BLaER1 (cell line): ENCODE data around the gene RNPC3.

Experiments used
- H3K27ac ChIP-seq: shearing (Covaris generic); formaldehyde crosslinking; 2 replicates; pipeline ENCODE4 v1.8.1; 2022
- H3K27me3 ChIP-seq: shearing (Covaris generic); formaldehyde crosslinking; 2 replicates; pipeline ENCODE4 v1.8.1; 2022
- H3K36me3 ChIP-seq: shearing (Covaris generic); formaldehyde crosslinking; 2 replicates; pipeline ENCODE4 v1.8.1; 2022
- H3K4me1 ChIP-seq: shearing (Covaris generic); formaldehyde crosslinking; 2 replicates; pipeline ENCODE4 v1.8.1; 2022
- H3K4me2 ChIP-seq: shearing (Covaris generic); formaldehyde crosslinking; 2 replicates; pipeline ENCODE4 v1.8.1; 2022
- H3K4me3 ChIP-seq: shearing (Covaris generic); formaldehyde crosslinking; 2 replicates; pipeline ENCODE4 v1.8.1; 2022
- H3K9ac ChIP-seq: shearing (Covaris generic); formaldehyde crosslinking; 2 replicates; pipeline ENCODE4 v1.8.1; 2022
- H3K9me3 ChIP-seq: shearing (Covaris generic); formaldehyde crosslinking; 2 replicates; pipeline ENCODE4 v1.8.1; 2022
- H4K20me1 ChIP-seq: shearing (Covaris generic); formaldehyde crosslinking; 2 replicates; pipeline ENCODE4 v1.8.1; 2022
- Cebpa-rat ChIP-seq: shearing (Covaris generic); IDR thresholded peaks from 2 replicates; pipeline ENCODE4 v1.8.1; 2022

RNPC3 gene, protein sequence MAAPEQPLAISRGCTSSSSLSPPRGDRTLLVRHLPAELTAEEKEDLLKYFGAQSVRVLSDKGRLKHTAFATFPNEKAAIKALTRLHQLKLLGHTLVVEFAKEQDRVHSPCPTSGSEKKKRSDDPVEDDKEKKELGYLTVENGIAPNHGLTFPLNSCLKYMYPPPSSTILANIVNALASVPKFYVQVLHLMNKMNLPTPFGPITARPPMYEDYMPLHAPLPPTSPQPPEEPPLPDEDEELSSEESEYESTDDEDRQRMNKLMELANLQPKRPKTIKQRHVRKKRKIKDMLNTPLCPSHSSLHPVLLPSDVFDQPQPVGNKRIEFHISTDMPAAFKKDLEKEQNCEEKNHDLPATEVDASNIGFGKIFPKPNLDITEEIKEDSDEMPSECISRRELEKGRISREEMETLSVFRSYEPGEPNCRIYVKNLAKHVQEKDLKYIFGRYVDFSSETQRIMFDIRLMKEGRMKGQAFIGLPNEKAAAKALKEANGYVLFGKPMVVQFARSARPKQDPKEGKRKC

DNA sequence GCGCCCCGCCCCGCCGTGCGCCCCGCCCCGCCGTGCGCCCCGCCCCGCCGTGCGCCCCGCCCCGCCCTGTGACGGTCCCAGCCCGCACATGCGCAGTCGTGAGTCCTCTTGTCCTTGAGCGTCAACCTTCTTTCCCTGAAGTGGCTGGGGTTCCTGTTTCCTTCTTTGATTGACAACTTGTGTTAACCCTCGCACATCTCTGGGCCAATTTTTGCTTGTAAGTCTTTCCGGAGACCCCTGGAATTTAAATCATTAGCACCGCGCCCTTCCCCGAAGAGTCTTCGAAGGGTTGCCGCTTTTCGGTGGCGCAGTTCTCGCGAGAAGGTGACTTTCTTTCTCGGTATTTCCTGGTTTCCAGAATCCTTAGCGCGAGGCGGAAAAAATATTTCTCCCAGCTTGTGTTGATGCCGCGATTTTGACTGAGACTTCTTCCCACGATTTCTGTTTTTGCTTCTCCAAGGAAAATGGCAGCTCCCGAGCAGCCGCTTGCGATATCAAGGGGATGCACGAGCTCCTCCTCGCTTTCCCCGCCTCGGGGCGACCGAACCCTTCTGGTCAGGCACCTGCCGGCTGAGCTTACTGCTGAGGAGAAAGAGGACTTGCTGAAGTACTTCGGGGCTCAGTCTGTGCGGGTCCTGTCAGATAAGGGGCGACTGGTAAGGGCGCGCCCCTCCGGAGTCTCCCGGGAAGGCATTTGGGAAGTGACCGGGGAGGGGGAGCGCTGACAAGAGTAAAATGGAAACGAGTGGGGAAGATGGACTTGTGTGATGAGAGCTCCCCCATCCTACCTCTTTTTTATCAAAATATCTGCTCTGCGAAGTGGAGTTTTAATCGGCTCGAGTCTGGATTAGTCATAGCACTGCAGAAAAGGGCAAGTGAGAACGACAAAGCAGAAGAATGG lies at the start of gene RNPC3:
RNPC3 (plus strand) TSS at position 93 of the 901 bp plus-strand sequence; CDS start at position 465, 372 bp downstream.
- no peaks in the 10 kb centered on the region for H3K9me3 ChIP-seq
- peak within 1 kb of the TSS; percentile 94 for H3K9ac ChIP-seq
- peaks cover 28% of the 10 kb centered on the region for H3K4me1 ChIP-seq
- H3K27me3 ChIP-seq, result no peaks in the 10 kb centered on the region
- peak within 1 kb of the TSS; percentile 97 for H3K4me3 ChIP-seq
- peak within 1 kb of the TSS; percentile 84 for H3K4me2 ChIP-seq
- peak within 1 kb of the TSS; percentile 89 for H3K27ac ChIP-seq
- TF ChIP-seq Cebpa-rat, result no peak
- peaks cover 28% of the 10 kb centered on the region for H3K36me3 ChIP-seq
- peaks cover 42% of the 10 kb centered on the region for H4K20me1 ChIP-seq

DNA sequence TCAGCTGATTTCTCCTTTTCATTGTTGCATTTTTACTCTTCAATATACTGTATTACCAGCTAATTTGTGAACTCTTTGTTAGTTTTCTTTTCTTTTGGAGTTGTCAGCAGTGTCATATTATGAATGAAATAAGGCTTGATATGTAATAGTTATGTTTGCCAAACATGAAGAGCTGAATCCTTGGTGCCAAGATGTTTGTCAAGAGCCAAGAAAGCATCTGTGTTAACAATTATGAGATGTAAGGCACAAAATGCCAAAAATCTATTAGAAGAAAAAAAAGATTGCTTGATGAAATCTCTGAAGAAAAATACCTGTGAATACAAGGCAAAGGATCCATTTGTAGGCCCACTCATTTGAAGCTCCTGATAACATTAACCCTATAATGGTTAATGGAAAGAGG lies 48.4 kb upstream of the RNPC3 start:
- Histone ChIP-seq H3K9ac (no peak overlapping the region), H3K36me3 (no peaks in the 10 kb centered on the region), H3K4me2 (no peak overlapping the region), H3K27ac (no peak overlapping the region), H4K20me1 (no peaks in the 10 kb centered on the region), H3K4me3 (no peak overlapping the region), H3K4me1 (no peaks in the 10 kb centered on the region), H3K27me3 (no peaks in the 10 kb centered on the region), H3K9me3 (no peaks in the 10 kb centered on the region)
- TF ChIP-seq Cebpa-rat, result no peak

DNA sequence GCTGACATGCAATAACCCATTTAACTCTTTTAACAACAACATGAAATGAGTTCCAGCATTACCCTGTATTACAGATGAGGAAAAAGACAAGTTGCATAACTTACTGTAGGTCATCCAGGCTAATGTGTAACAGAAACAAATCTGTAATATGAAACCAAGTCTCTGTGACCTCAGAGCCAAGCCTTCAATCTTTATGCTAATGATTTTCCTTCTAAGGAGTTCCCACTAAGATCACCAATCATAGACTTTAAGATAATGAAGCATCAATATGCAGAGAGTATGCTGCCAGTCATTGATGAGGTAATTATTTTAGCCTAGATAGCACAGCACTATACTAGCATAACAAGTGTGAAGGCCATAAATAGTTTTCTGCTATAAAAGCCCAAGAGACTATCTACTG lies 35.6 kb upstream of the RNPC3 start:
- Histone ChIP-seq H3K36me3 (no peaks in the 10 kb centered on the region), H3K4me2 (no peak overlapping the region), H4K20me1 (no peaks in the 10 kb centered on the region), H3K4me3 (no peak overlapping the region), H3K9me3 (no peaks in the 10 kb centered on the region), H3K4me1 (no peaks in the 10 kb centered on the region), H3K9ac (no peak overlapping the region), H3K27ac (no peak overlapping the region), H3K27me3 (no peaks in the 10 kb centered on the region)
- no peak for TF ChIP-seq Cebpa-rat

DNA sequence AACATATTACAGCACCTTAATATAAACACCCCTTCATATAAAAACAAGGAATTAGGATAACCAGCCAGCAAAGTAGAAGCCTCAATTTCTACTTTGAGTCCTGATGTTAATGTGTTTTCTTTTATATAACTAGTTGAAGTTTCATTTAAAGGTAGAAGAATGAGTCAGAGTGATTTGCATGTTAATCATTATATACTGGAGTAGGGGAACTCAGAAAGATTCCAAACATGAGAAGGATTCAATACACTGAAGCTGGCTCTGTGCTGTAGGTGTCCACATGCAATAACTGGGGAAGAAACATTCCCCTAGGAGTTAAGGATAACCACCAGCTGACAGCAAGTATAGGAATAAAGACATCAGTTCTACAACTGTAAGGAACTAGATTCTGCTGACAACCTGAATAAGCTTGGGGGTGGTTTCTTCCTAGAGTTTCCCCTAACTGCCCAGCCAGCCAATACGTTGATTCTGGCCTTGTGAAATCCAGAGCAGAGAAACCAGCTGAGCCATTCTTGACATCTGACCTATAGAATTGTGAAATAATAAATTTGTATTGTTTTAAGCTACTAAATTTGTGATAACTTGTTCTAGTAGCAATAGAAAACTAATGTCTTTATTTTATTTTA lies 33.4 kb upstream of the RNPC3 start:
- Histone ChIP-seq H3K4me2 (no peak overlapping the region), H3K27me3 (no peaks in the 10 kb centered on the region), H4K20me1 (no peaks in the 10 kb centered on the region), H3K9ac (no peak overlapping the region), H3K27ac (no peak overlapping the region), H3K4me1 (no peaks in the 10 kb centered on the region), H3K4me3 (no peak overlapping the region), H3K9me3 (no peaks in the 10 kb centered on the region), H3K36me3 (no peaks in the 10 kb centered on the region)
- no peak for TF ChIP-seq Cebpa-rat

DNA sequence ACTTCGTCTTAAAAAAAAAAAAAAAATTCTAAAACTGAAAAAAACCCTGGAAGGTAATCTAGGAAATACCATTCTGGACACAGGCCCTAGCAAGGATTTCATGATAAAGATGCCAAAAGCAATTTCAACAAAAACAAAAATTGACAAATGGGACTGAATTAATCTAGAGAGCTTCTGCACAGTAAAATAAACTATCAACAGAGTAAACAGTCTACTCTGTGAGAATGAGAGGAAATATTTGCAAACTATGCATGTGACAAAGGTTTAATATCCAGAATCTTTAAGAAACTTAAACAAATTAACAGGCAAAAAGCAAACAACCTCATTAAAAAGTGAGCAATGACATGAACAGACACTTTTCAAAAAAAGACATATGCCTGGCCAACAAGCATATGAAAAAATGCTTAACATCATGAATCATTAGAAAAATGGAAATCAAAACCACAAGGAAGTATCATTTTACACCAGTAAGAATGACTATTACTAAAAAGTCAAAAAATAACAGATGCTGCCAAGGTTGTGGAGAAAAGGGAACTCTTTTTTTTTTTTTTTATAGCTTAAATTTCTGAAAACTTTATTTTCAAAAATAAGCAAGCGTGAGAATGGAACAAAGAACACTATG lies 29.4 kb upstream of the RNPC3 start:
- Histone ChIP-seq H4K20me1 (no peaks in the 10 kb centered on the region), H3K4me1 (no peaks in the 10 kb centered on the region), H3K27me3 (no peaks in the 10 kb centered on the region), H3K27ac (no peak overlapping the region), H3K4me2 (no peak overlapping the region), H3K4me3 (no peak overlapping the region), H3K9ac (no peak overlapping the region), H3K36me3 (no peaks in the 10 kb centered on the region), H3K9me3 (no peaks in the 10 kb centered on the region)
- TF ChIP-seq Cebpa-rat, result no peak

DNA sequence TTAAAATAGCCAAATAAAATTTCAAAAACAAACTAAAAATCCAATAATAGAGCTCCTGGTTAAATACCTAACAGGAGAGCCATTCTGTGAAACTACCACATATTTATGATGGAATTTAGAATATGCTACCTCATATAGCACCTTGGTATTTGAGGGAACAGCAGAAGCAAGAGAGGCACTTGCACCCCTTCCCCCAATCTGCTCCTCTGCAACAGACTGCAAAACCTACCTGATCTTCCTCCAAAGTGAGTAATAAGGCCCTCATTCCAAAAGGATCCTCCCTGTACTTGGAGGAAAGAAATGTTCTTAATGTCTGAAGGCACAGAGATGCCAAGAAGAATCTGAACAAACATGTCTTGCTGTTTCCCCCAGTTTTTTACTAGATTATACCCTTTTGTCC lies 28.1 kb upstream of the RNPC3 start:
- Histone ChIP-seq H4K20me1 (no peaks in the 10 kb centered on the region), H3K4me1 (no peaks in the 10 kb centered on the region), H3K9me3 (no peaks in the 10 kb centered on the region), H3K27me3 (no peaks in the 10 kb centered on the region), H3K9ac (no peak overlapping the region), H3K4me3 (no peak overlapping the region), H3K27ac (no peak overlapping the region), H3K4me2 (no peak overlapping the region), H3K36me3 (no peaks in the 10 kb centered on the region)
- no peak for TF ChIP-seq Cebpa-rat

DNA sequence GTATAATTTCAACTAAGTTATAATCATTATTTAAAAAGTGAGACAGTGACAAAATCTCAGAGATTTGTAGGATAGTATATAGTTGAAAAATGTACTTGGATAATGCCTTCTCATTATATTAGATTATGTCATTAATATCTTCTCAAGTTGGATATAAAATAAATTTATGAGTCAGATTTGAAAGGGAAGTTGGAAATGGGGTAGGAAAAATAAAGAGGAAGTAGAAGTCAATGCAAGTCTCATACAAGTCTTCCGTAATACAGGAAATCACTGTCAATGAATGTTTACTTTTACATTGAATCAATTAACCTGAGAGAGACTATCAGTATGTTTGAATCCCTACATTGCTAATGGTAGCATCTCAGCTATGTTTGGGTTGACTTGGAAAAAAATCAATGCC lies 16.2 kb upstream of the RNPC3 start:
- Histone ChIP-seq H3K4me2 (no peak overlapping the region), H3K9me3 (peaks cover 15% of the 10 kb centered on the region; the same call in 1 of the 2 replicates), H4K20me1 (no peaks in the 10 kb centered on the region), H3K4me1 (no peaks in the 10 kb centered on the region), H3K27ac (no peak overlapping the region), H3K4me3 (no peak overlapping the region), H3K36me3 (no peaks in the 10 kb centered on the region), H3K9ac (no peak overlapping the region), H3K27me3 (no peaks in the 10 kb centered on the region)
- no peak for TF ChIP-seq Cebpa-rat

DNA sequence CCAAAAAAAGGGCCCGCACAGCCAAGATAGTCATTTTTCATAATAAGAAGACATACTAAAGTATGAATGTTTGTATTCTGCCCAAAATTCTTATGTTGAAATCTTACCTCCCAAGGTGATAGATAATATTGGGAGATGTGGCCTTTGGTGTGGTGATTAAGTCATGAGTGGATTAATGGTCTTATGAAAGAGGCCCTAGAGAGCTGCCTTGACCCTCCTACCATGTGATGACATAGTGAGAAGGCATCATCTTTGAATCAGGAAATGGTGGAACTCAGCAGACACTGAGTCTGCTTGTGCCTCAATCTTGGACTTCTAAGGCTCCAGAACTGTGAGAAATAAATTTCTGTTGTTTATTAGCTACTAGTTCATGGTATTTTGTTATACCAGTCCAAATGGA lies 11.8 kb upstream of the RNPC3 start:
- H3K9me3 ChIP-seq, result peaks cover 15% of the 10 kb centered on the region; the same call in 1 of the 2 replicates
- H3K27ac ChIP-seq, result no peak overlapping the region
- no peaks in the 10 kb centered on the region for H4K20me1 ChIP-seq
- TF ChIP-seq Cebpa-rat, result no peak
- H3K9ac ChIP-seq, result no peak overlapping the region
- no peak overlapping the region for H3K4me3 ChIP-seq
- no peaks in the 10 kb centered on the region for H3K36me3 ChIP-seq
- no peak overlapping the region for H3K4me2 ChIP-seq
- no peaks in the 10 kb centered on the region for H3K27me3 ChIP-seq
- no peaks in the 10 kb centered on the region for H3K4me1 ChIP-seq

DNA sequence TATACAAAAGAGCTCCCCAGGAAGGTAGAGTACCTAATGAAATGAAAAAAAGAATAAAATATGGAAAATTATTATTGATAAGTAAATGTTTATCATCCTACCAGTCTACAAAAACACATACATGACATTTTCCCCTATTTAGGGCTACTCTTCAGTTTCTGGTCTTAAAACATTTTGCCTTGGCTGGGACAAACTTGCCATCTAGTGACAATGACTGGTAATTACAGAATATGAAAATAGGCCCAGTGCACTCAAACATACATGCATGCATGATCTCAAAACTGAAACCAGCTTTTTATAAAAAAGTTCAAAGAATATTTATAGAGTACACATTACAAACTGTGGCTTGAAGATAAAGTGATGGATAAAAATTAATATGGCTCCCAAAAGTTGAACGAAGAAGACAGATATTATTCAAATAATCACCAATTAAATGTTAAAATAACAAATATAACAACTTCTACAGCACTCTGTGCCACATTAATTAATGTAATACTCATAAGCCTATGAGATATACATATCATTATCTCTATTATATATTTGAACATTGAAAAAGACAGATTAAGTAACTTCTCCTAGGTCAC lies 10.5 kb upstream of the RNPC3 start:
- H3K9ac ChIP-seq, result no peak overlapping the region

More for the DNA sequence above, 10.5 kb upstream of the RNPC3 start:
- H3K27ac ChIP-seq, result no peak overlapping the region
- no peaks in the 10 kb centered on the region for H3K36me3 ChIP-seq
- TF ChIP-seq Cebpa-rat, result no peak
- no peak overlapping the region for H3K4me2 ChIP-seq
- H3K4me3 ChIP-seq, result no peak overlapping the region
- no peaks in the 10 kb centered on the region for H3K4me1 ChIP-seq
- H3K9me3 ChIP-seq, result peaks cover 15% of the 10 kb centered on the region; the same call in 1 of the 2 replicates
- H3K27me3 ChIP-seq, result no peaks in the 10 kb centered on the region
- no peaks in the 10 kb centered on the region for H4K20me1 ChIP-seq
